ENCODE results near the gene MAPK4.

Gene MAPK4

DNA sequence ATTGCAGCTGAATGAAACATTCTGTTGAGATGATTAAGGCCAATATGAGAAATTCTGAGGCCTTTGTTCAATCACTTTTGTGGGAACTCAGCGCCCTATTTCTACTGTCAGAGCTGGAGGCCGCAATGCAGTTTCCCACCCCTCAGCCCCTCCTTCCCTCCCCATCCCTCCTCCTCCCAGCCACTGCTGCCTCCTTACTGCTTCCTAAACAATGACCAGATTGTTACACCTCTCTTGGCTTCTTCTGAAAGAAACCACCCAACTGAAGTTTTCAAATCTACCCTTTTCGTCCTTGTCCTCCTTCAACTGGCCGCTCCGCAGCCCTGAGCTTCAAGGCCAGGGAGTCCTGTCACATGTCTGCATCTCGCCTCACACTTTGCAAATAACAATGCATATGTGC lies 36.7 kb upstream of the MAPK4 start:
- POLR2A ChIA-PET, result no interaction called here
- Histone ChIP-seq H3K4me1 (ENCODE audit: control insufficient read depth, insufficient read depth, low read length) (no peaks in the 10 kb centered on the region), H3K36me3 (ENCODE audit: control insufficient read depth in 2 of 2, insufficient read depth in 1 of 2, low read length in 2 of 2) (no peaks in the 10 kb centered on the region), H3K9me3 (ENCODE audit: control insufficient read depth, insufficient read depth, low read depth, low read length) (no peaks in the 10 kb centered on the region), H3K4me3 (ENCODE audit: low read depth, low read length) (no peak overlapping the region), H3K27ac (ENCODE audit: extremely low read depth, low read depth, low read length) (no peak overlapping the region)
- TF ChIP-seq ZBTB8A (tag by site-specific recombination; IDR thresholded peaks at IDR 0.05) (no peak), ZNF600 (tag by site-specific recombination; IDR thresholded peaks at IDR 0.05) (no peak), ZNF501 (tag by site-specific recombination; IDR thresholded peaks at IDR 0.05) (no peak), ZNF391 (tag by site-specific recombination; IDR thresholded peaks at IDR 0.05; ENCODE audit: borderline replicate concordance, low read depth) (no peak), ZNF433 (tag by site-specific recombination; IDR thresholded peaks at IDR 0.05; ENCODE audit: low read depth) (no peak), ZSCAN16 (tag by site-specific recombination; IDR thresholded peaks at IDR 0.05) (no peak), KLF10 (tag by site-specific recombination; IDR thresholded peaks at IDR 0.05) (no peak), ZNF629 (tag by site-specific recombination; IDR thresholded peaks at IDR 0.05) (no peak), ZNF610 (tag by site-specific recombination; IDR thresholded peaks at IDR 0.05; ENCODE audit: borderline replicate concordance) (no peak), ZNF169 (tag by site-specific recombination; IDR thresholded peaks at IDR 0.05) (no peak), ZBTB1 (tag by site-specific recombination; IDR thresholded peaks at IDR 0.05) (no peak)
- TF ChIP-seq, protein P1, sequence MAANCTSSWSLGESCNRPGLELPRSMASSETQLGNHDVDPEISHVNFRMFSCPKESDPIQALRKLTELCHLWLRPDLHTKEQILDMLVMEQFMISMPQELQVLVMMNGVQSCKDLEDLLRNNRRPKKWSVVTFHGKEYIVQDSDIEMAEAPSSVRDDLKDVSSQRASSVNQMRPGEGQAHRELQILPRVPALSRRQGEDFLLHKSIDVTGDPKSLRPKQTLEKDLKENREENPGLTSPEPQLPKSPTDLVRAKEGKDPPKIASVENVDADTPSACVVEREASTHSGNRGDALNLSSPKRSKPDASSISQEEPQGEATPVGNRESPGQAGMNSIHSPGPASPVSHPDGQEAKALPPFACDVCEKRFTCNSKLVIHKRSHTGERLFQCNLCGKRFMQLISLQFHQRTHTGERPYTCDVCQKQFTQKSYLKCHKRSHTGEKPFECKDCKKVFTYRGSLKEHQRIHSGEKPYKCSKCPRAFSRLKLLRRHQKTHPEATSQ (tag by site-specific recombination; IDR thresholded peaks at IDR 0.05), result no peak
- CTCF ChIA-PET, result interaction anchor here (0.7 kb wide), 1 partner anchor 166 kb away, joined by 3 read pairs; no protein-coding TSS in a partner anchor

DNA sequence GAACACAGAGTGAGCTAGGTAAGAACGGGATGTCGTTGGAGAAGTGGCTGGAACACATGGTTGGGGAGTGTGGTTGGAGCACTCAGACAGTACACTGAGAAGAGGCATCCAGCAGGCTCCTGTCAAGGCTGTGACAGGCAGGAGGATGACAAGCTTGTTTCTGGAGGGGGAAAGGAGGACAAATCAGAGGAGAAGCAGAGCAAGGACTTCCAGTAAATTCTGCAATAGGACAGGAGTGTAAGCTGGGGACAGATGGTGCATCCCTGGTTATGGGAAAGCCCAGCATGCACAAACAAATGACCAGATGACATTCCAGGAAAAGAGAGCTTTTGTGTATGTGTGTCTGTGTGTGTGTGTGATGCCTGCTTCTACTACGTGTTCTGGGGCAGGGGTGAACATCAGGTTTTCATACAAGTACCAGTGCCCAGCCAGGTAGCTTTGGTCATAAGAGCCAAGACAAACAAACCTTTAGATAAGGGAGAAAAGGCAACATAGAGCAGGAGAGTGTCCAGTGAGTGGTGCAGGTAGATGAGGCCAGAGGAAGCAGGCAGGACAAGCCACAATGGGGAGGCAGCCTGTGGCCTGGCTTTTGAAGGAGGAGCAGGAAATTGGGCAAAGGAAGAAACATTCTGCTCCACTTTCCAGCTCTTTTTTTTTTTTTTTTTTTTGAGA lies 32.1 kb upstream of the MAPK4 start:
- POLR2A ChIA-PET, result no interaction called here
- TF ChIP-seq MEIS1 (CRISPR knock-in tag; IDR thresholded peaks at IDR 0.05; ENCODE audit: borderline replicate concordance) (no peak), ZNF623 (tag by site-specific recombination; IDR thresholded peaks at IDR 0.05) (no peak), ZNF37A (tag by site-specific recombination; IDR thresholded peaks at IDR 0.05) (no peak), PATZ1 (tag by site-specific recombination; IDR thresholded peaks at IDR 0.05) (no peak), ZNF302 (tag by site-specific recombination; IDR thresholded peaks at IDR 0.05; ENCODE audit: low read depth) (no peak), YY2 (tag by site-specific recombination; IDR thresholded peaks at IDR 0.05) (no peak), SP7 (tag by site-specific recombination; IDR thresholded peaks at IDR 0.05) (no peak), GLI4 (tag by site-specific recombination; IDR thresholded peaks at IDR 0.05) (no peak), ZBTB48 (tag by site-specific recombination; IDR thresholded peaks at IDR 0.05) (no peak), ZNF514 (tag by site-specific recombination; IDR thresholded peaks at IDR 0.05) (no peak), SALL2 (tag by site-specific recombination; IDR thresholded peaks at IDR 0.05; ENCODE audit: borderline replicate concordance) (no peak), ZNF596 (tag by site-specific recombination; IDR thresholded peaks at IDR 0.05) (no peak)
- TF ChIP-seq, protein P2, sequence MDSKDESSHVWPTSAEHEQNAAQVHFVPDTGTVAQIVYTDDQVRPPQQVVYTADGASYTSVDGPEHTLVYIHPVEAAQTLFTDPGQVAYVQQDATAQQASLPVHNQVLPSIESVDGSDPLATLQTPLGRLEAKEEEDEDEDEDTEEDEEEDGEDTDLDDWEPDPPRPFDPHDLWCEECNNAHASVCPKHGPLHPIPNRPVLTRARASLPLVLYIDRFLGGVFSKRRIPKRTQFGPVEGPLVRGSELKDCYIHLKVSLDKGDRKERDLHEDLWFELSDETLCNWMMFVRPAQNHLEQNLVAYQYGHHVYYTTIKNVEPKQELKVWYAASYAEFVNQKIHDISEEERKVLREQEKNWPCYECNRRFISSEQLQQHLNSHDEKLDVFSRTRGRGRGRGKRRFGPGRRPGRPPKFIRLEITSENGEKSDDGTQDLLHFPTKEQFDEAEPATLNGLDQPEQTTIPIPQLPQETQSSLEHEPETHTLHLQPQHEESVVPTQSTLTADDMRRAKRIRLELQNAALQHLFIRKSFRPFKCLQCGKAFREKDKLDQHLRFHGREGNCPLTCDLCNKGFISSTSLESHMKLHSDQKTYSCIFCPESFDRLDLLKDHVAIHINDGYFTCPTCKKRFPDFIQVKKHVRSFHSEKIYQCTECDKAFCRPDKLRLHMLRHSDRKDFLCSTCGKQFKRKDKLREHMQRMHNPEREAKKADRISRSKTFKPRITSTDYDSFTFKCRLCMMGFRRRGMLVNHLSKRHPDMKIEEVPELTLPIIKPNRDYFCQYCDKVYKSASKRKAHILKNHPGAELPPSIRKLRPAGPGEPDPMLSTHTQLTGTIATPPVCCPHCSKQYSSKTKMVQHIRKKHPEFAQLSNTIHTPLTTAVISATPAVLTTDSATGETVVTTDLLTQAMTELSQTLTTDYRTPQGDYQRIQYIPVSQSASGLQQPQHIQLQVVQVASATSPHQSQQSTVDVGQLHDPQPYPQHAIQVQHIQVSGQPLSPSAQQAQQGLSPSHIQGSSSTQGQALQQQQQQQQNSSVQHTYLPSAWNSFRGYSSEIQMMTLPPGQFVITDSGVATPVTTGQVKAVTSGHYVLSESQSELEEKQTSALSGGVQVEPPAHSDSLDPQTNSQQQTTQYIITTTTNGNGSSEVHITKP (tag by site-specific recombination; IDR thresholded peaks at IDR 0.05), result no peak
- TF ChIP-seq, protein P3, sequence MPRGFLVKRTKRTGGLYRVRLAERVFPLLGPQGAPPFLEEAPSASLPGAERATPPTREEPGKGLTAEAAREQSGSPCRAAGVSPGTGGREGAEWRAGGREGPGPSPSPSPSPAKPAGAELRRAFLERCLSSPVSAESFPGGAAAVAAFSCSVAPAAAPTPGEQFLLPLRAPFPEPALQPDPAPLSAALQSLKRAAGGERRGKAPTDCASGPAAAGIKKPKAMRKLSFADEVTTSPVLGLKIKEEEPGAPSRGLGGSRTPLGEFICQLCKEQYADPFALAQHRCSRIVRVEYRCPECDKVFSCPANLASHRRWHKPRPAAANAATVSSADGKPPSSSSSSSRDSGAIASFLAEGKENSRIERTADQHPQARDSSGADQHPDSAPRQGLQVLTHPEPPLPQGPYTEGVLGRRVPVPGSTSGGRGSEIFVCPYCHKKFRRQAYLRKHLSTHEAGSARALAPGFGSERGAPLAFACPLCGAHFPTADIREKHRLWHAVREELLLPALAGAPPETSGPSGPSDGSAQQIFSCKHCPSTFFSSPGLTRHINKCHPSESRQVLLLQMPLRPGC (tag by site-specific recombination; IDR thresholded peaks at IDR 0.05), result no peak

More for the DNA sequence above, 32.1 kb upstream of the MAPK4 start:
- Histone ChIP-seq H3K27ac (ENCODE audit: extremely low read depth, low read depth, low read length) (no peak overlapping the region), H3K4me3 (ENCODE audit: low read depth, low read length) (no peak overlapping the region), H3K9me3 (ENCODE audit: control insufficient read depth, insufficient read depth, low read depth, low read length) (no peaks in the 10 kb centered on the region; the same call in 1 of the 2 replicates), H3K36me3 (ENCODE audit: control insufficient read depth in 2 of 2, insufficient read depth in 1 of 2, low read length in 2 of 2) (no peaks in the 10 kb centered on the region), H3K4me1 (ENCODE audit: control insufficient read depth, insufficient read depth, low read length) (no peaks in the 10 kb centered on the region)
- CTCF ChIA-PET, result interaction anchor here (0.6 to 0.7 kb wide), 3 partner anchors 30 to 259 kb away, joined by 3 to 4 read pairs (median 4); no protein-coding TSS in a partner anchor

Measured in HEK293 (cell line).